GOT3 (cell line): Measurements from ENCODE around the gene KIF26B.

Source experiments
- DNase-seq: peaks from one replicate; lab custom pipeline; 2025; ENCODE audit warnings: mixed read lengths; lab: John Stamatoyannopoulos, UW

Gene KIF26B

GRCh38 chr1:245679821-245680780 lies 525.3 kb downstream of the KIF26B start:
- DNase-seq: no peak

GRCh38 chr1:245682638-245683628 lies 528.1 kb downstream of the KIF26B start:
- no peak for DNase-seq

- DNase-seq: no peak
Measured at GRCh38 chr1:245683676-245684075, 528.9 kb downstream of the KIF26B start.

- no peak for DNase-seq
Measured at GRCh38 chr1:245684166-245684565, 529.4 kb downstream of the KIF26B start.

GRCh38 chr1:245684571-245684970 lies 529.8 kb downstream of the KIF26B start:
- DNase-seq: no peak

GRCh38 chr1:245685111-245685810 lies 530.5 kb downstream of the KIF26B start:
- DNase-seq: no peak

- DNase-seq: no peak
Measured at GRCh38 chr1:245686006-245686405, 531.2 kb downstream of the KIF26B start.

GRCh38 chr1:245686446-245687030 lies 531.8 kb downstream of the KIF26B start:
- DNase-seq: no peak

- no peak for DNase-seq
Measured at GRCh38 chr1:245687152-245687635, 532.4 kb downstream of the KIF26B start.

GRCh38 chr1:245687636-245688535 lies 533.1 kb downstream of the KIF26B start:
- no peak for DNase-seq

GRCh38 chr1:245688536-245689453 lies 534.0 kb downstream of the KIF26B start:
- DNase-seq: no peak

- no peak for DNase-seq
Measured at GRCh38 chr1:245690156-245690690, 535.4 kb downstream of the KIF26B start.

GRCh38 chr1:245690946-245691541 lies 536.3 kb downstream of the KIF26B start:
- DNase-seq: no peak

GRCh38 chr1:245691897-245692296 lies 537.1 kb downstream of the KIF26B start:
- no peak for DNase-seq

GRCh38 chr1:245692318-245692717 lies 537.5 kb downstream of the KIF26B start:
- DNase-seq: no peak

GRCh38 chr1:245693116-245693793 lies 538.5 kb downstream of the KIF26B start:
- no peak for DNase-seq

- no peak for DNase-seq
Measured at GRCh38 chr1:245693941-245694752, 539.4 kb downstream of the KIF26B start.
